GM20431 (cell line): ENCODE measurements around the gene MPPED2.

Experiments
- in situ Hi-C: fragments of 300-500 bp; cut with MseI, MboI; formaldehyde crosslinking; loops from one replicate; pipeline ENCODE4 v1.15.0; 2020; ENCODE audit warnings: low sequenced_read_pairs; ENCODE audit not compliant: unreplicated experiment

MPPED2 gene

GRCh38 chr11:30586251-30587144 is at the start of gene MPPED2:
MPPED2 (minus strand) TSS chr11:30586353; CDS start chr11:30580373, 5,980 bp downstream.
- in situ Hi-C loops = no loop called here

- in situ Hi-C loops = no loop called here
These were observed 49.3 kb upstream of the MPPED2 start for GRCh38 chr11:30635401-30635989.

- in situ Hi-C loops = no loop called here
These were observed 45.0 kb upstream of the MPPED2 start for GRCh38 chr11:30631148-30631547.

- in situ Hi-C loops = no loop called here
These were observed 33.6 kb upstream of the MPPED2 start for GRCh38 chr11:30619767-30620166.

- in situ Hi-C loops = no loop called here
These were observed 31.6 kb upstream of the MPPED2 start for GRCh38 chr11:30617762-30618161.

GRCh38 chr11:30610628-30611027 is 24.5 kb upstream of the MPPED2 start:
- in situ Hi-C loops = no loop called here

- in situ Hi-C loops = no loop called here
These were observed 22.4 kb upstream of the MPPED2 start for GRCh38 chr11:30608534-30608933.

- in situ Hi-C loops = no loop called here
These were observed 19.0 kb upstream of the MPPED2 start for GRCh38 chr11:30605036-30605605.

GRCh38 chr11:30603357-30603756 is 17.2 kb upstream of the MPPED2 start:
- in situ Hi-C loops = no loop called here

- in situ Hi-C loops = no loop called here
These were observed 10.7 kb upstream of the MPPED2 start for GRCh38 chr11:30596832-30597231.

- in situ Hi-C loops = no loop called here
These were observed 9.8 kb upstream of the MPPED2 start for GRCh38 chr11:30595934-30596333.

GRCh38 chr11:30594646-30595411 is 8.7 kb upstream of the MPPED2 start:
- in situ Hi-C loops = no loop called here

GRCh38 chr11:30587269-30587812 is 1.2 kb upstream of the MPPED2 start:
- in situ Hi-C loops = no loop called here

GRCh38 chr11:30585892-30586250 is 282 bp downstream of the MPPED2 start:
- in situ Hi-C loops = no loop called here

GRCh38 chr11:30585125-30585891 is 845 bp downstream of the MPPED2 start:
- in situ Hi-C loops = no loop called here

GRCh38 chr11:30583476-30584280 is 2.5 kb downstream of the MPPED2 start:
- in situ Hi-C loops = no loop called here

- in situ Hi-C loops = no loop called here
These were observed 3.4 kb downstream of the MPPED2 start for GRCh38 chr11:30582726-30583125.

GRCh38 chr11:30581675-30582074 is 4.5 kb downstream of the MPPED2 start:
- in situ Hi-C loops = no loop called here

GRCh38 chr11:30580573-30580972 is 5.6 kb downstream of the MPPED2 start:
- in situ Hi-C loops = no loop called here
